Inflammatory macrophage (primary cell): ENCODE data around the gene SLIT1.
A peak's percentile ranks its signal among the peaks of the same experiment; 100 is the strongest.
"Not testable (repeated sequence)": the region's sequence is repeated elsewhere in the genome, so short reads cannot be mapped to it uniquely, and the experiment has no call there.

ENCODE experiments used
- DNase-seq, 2 donors: peaks; one replicate each; pipeline ENCODE4 v3.0.0-alpha.2; 2020 to 2022

SLIT1 gene

DNA sequence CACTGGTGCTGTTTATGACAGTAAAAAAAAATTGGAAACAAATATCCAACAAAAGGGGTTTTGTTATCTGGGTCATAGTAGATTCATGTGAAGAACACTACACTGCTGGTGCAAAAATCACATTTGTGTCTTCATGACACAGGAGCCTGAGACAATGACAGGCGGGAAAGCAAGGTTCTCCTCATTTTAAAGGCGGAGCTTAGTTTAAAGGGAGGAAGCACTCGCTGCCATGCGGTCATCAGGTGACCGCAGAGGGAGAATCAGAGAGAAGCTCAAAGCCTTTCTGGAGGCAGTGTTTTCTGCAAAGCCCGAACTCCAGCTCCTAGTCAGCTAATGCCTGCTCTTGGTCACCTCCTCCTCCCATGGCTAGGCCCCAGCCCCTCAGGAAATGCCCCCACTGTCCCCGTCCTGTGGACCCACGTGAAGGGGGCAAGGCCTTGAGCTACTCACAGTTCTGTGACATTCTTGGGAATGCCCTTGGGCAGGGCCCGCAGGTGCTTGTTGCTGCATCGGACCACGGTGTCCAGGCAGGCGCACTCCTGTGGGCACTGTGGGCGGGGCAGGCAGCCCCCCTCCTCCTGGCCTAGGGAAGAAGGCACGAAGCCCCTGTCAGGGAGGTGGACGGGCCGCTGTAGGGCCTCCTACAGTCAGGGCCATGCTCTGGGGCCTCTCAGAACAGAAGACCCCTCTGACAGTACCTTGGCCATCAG lies 146.1 kb downstream of the SLIT1 start:
- DNase-seq: no peak

DNA sequence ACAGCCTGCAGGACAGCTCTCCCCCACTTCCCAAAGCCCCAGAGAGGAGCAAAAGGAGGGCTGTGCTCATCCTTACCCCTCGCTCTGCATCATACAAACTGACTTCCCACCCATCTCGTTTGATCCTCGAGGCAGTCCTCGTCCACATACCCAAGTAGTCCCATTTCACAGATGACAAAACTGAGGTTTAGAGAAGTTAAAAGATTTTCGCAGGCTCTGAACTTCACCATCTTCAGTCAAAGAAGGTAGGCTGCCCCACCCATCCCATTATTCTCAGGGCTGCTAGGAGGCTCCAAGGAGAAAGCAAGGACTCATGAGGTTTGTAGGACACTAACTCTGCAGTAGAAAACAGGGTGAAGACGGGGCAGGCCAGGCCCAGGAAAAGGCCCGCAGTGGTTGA lies 147.1 kb downstream of the SLIT1 start:
- DNase-seq: no peak

GRCh38 chr10:97037365-97038361 lies 148.1 kb downstream of the SLIT1 start:
- DNase-seq: peak; percentile 81 to 82

- no peak for DNase-seq
Observed at GRCh38 chr10:97034958-97035769, 150.6 kb downstream of the SLIT1 start.

GRCh38 chr10:97034301-97034700 lies 151.5 kb downstream of the SLIT1 start:
- no peak for DNase-seq

- DNase-seq: not testable (repeated sequence)
Observed at GRCh38 chr10:97033841-97034240, 151.9 kb downstream of the SLIT1 start.

GRCh38 chr10:97032624-97033023 lies 153.1 kb downstream of the SLIT1 start:
- no peak for DNase-seq

DNA sequence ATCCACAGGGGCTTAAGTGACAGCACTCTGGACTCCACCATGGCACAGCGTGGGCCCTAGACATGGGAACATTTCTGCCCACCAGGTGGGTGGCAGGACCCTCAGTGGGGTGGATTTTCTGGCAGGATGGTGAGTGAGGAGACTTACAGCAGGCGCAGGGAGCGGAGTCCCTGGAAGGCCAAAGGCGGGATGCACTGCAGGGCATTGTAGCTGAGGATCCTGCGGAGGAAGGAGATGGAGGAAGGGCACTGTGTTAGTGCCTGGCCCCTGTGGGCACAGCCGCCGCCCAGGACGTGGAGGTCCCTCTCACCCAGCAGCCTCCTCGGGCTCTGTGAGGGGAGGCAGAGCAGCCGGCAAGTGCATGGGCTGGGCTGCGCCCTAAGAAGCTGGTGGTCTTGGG lies 154.3 kb downstream of the SLIT1 start:
- DNase-seq: no peak

DNA sequence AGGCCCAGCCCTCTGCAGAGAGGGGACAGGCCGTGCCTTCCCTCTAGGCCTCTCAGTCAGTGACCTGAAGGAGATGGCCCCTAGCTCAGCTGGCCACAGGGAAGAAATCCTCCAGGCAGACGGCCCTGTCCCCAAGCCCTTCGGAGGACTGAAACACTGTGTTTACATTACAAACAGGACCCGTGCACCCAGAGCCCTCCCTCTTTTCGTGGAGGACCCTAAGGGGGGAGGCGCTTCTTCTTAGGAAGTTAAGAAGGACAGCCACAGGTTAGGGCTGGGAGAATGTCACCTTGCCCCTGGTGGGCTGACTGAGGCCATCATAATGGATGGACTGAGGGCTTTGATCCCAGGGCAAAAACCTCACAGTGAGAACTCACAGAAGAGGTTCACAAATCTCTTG lies 154.9 kb downstream of the SLIT1 start:
- DNase-seq: no peak

GRCh38 chr10:97029271-97029670 lies 156.5 kb downstream of the SLIT1 start:
- DNase-seq: no peak

GRCh38 chr10:97028832-97029178 lies 157.0 kb downstream of the SLIT1 start:
- DNase-seq: no peak

DNA sequence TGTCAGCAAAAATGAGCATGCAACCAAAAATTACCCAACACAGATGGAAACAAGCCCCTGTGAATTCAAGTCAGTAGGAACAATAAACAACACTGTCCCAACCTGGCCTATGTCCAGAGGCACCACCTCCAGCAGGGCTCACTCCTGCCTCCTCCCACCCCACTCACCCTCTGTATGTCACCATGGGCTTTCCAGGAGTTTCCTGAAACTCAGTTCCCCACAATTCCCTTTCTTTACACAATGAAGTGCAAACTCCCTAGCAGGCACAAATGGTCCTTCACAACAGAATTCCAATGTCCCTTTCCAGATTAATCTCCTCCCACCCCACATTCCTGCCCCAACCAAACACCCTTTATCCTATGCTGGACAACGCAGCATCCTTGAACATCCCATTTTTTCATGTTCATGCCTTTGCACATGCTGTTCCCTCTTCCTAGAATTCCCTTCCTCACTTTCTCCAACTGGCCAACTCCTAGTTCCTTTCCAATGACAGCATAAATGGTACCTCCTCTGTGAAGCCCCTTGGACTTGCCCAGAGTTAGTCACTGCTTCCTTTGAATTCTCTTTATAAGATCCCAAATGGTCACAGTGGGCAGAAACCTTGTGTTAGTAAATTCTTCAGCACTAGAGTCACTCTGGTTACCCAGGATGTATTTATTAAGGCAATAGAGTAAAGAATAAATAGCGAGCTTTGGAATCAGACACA lies 157.5 kb downstream of the SLIT1 start:
- no peak for DNase-seq

- DNase-seq: peak; percentile 39 to 60
Observed at GRCh38 chr10:97025613-97026242, 160.0 kb downstream of the SLIT1 start.

DNA sequence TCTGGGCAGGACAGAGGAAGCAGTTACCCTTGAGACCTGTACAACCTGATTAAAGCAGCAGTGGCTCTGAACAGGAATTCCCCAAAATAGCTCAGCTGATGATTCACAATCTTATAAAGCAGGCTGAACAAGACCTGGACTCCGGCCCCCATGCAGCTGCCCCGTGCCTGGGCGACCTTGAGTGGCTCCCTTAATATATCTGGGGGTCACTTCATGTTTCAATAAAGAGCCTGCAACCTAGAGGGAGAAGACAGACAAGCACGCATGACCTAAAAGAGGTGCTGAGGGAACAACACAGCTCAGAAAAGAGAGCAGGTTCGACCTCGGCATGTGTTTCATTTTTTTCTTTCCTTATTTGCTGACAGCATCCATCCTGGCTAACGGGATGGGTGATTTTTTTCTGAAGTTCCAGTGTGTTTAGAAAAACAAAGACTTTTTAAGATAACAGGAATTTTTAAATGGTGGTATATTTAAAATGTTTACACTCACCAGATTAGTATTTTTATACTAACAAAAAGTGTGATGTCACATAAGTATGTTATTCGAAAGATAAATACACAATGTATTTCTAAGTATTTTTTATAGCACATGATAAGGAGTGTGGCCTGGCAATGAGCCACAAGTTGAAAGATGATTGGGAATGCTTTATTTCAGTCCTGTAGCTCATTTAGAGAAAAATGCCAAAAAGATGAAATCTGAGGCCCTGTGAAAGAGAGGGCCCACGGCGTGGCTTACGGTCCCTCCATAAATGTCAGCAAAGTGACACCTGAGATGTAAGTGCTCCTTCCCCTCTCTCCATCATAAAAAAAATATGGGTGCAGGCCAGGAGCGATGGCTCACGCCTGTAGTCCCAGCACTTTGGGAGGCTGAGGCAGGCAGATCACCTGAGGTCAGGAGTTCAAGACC lies 161.3 kb downstream of the SLIT1 start:
- DNase-seq: no peak

DNA sequence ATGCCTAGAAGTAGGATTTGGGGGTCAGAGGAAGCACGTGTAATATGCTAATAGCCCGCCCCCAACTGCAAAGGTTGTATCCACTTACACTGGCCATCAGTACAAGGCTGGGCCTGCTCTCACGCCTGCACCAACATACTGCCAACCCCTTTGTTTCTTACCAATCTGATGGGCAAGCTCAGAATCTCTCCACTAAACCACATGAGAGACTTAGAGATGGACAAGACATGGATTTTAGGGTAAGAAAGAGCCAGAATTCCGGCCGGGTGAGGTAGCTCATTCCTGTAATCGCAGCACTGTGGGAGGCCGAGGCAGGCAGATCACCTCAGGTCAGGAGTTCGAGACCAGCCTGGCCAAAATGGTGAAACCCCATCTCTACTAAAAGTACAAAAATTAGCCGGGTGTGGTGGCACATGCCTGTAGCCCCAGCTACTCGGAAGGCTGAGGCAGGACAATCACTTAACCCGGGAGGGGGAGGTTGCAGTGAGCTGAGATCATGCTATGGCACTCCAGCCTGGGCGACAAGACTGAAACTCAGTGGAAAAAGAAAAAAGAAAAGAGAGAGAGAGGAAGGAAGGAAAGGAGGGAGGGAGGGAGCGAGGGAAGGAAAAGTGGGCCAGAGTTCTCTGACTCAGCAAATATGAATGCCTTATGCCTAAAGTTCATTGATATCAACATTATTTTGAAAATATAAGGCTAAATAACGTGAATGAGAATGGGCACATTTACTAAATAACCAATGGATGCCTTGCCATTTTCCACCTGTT lies 162.2 kb downstream of the SLIT1 start:
- DNase-seq: no peak

GRCh38 chr10:97022616-97023015 lies 163.1 kb downstream of the SLIT1 start:
- DNase-seq: no peak

- no peak for DNase-seq
Observed at GRCh38 chr10:97020452-97021400, 165.0 kb downstream of the SLIT1 start.

- no peak for DNase-seq
Observed at GRCh38 chr10:97019213-97019844, 166.4 kb downstream of the SLIT1 start.
